HEK293 (cell line): ENCODE results near the gene TDRD3.
"Not testable (repeated sequence)": the region's sequence is repeated elsewhere in the genome, so short reads cannot be mapped to it uniquely, and the experiment has no call there.

ENCODE experiments used
- CTCF ChIA-PET: fragments of 350-600 bp; formaldehyde crosslinking; extraction: SDS; loops from one replicate; lab custom pipeline; 2021; ENCODE audit warnings: antibody characterized with exemption; lab: Yijun Ruan, JAX
- POLR2A ChIA-PET: fragments of 300-600 bp; formaldehyde crosslinking; extraction: SDS; loops from one replicate; lab custom pipeline; 2020; ENCODE audit warnings: antibody characterized with exemption, inconsistent platforms; lab: Yijun Ruan, JAX
- H3K27ac ChIP-seq: fragments of 200-500 bp; sonication (Bioruptor generic); 2 replicates; pipeline ENCODE4 v1.5.1; 2014; ENCODE audit warnings: low read depth, low read length, control low read depth, inconsistent platforms; ENCODE audit errors: extremely low read depth
- H3K36me3 ChIP-seq, 2 experiments: fragments of 200-500 bp in 1 of 2; sonication (Bioruptor generic) in 1 of 2; 1 replicate in 1 of 2; 2 replicates in 1 of 2; pipeline ENCODE4 v1.5.1; 2014 to 2017; ENCODE audit warnings: inconsistent platforms in 2 of 2, low read length in 2 of 2; ENCODE audit not compliant: control insufficient read depth in 2 of 2, insufficient read depth in 1 of 2
- H3K4me1 ChIP-seq: fragments of 200-500 bp; sonication (Bioruptor generic); 2 replicates; pipeline ENCODE4 v1.5.1; 2014; ENCODE audit warnings: mild to moderate bottlenecking, low read length, inconsistent platforms; ENCODE audit not compliant: control insufficient read depth, insufficient read depth
- H3K4me3 ChIP-seq: 2 replicates; pipeline ENCODE4 v1.5.1; 2011; ENCODE audit warnings: low read depth, mild to moderate bottlenecking, control low read depth, low read length, moderate library complexity
- H3K9me3 ChIP-seq: fragments of 200-500 bp; sonication (Bioruptor generic); 2 replicates; pipeline ENCODE4 v1.5.1; 2014; ENCODE audit warnings: low read depth, low read length, inconsistent platforms; ENCODE audit not compliant: control insufficient read depth, insufficient read depth
- KLF9 ChIP-seq: fragments of 450-650 bp; formaldehyde crosslinking; IDR thresholded peaks from 2 replicates; pipeline ENCODE4 v1.5.1; 2016; ENCODE audit warnings: missing biosample characterization, missing genetic modification characterization, low read depth
- SP7 ChIP-seq: fragments of 450-650 bp; formaldehyde crosslinking; IDR thresholded peaks from 2 replicates; pipeline ENCODE4 v1.5.1; 2016; ENCODE audit warnings: missing biosample characterization, missing genetic modification characterization
- ZBTB1 ChIP-seq: fragments of 450-650 bp; formaldehyde crosslinking; IDR thresholded peaks from 2 replicates; pipeline ENCODE4 v1.5.1; 2016; ENCODE audit warnings: missing biosample characterization, missing genetic modification characterization
- ZBTB7A ChIP-seq: fragments of 450-650 bp; formaldehyde crosslinking; IDR thresholded peaks from 2 replicates; pipeline ENCODE4 v1.5.1; 2016; ENCODE audit warnings: low read depth, missing biosample characterization, missing genetic modification characterization
- ZNF133 ChIP-seq: fragments of 450-650 bp; formaldehyde crosslinking; IDR thresholded peaks from 2 replicates; pipeline ENCODE4 v1.5.1; 2016; ENCODE audit warnings: missing biosample characterization, missing genetic modification characterization
- ZNF16 ChIP-seq: fragments of 450-650 bp; formaldehyde crosslinking; IDR thresholded peaks from 2 replicates; pipeline ENCODE4 v1.5.1; 2016; ENCODE audit warnings: low read depth, missing biosample characterization, missing genetic modification characterization
- ZNF280C ChIP-seq: fragments of 450-650 bp; formaldehyde crosslinking; IDR thresholded peaks from 2 replicates; pipeline ENCODE4 v1.5.1; 2016; ENCODE audit warnings: missing biosample characterization, missing genetic modification characterization
- ZNF366 ChIP-seq: fragments of 450-650 bp; formaldehyde crosslinking; conservative IDR thresholded peaks from 2 replicates; pipeline ENCODE4 v1.5.1; 2016; ENCODE audit warnings: missing biosample characterization, missing genetic modification characterization
- ZNF433 ChIP-seq: fragments of 450-650 bp; formaldehyde crosslinking; IDR thresholded peaks from 2 replicates; pipeline ENCODE4 v1.5.1; 2016; ENCODE audit warnings: missing biosample characterization, missing genetic modification characterization, low read depth
- ZNF670 ChIP-seq: fragments of 450-650 bp; formaldehyde crosslinking; IDR thresholded peaks from 2 replicates; pipeline ENCODE4 v1.5.1; 2016; ENCODE audit warnings: missing biosample characterization, missing genetic modification characterization, low read depth

Gene TDRD3

GRCh38 chr13:60402022-60402421 lies 5.0 kb downstream of the TDRD3 start:
- H3K36me3 ChIP-seq: no peaks in the 10 kb centered on the region
- ChIA-PET POLR2A (no interaction called here), CTCF (no interaction called here)
- peaks cover 4% of the 10 kb centered on the region; the same call in 1 of the 2 replicates for H3K4me1 ChIP-seq
- no peaks in the 10 kb centered on the region for H3K9me3 ChIP-seq
- no peak overlapping the region for H3K27ac ChIP-seq
- no peak overlapping the region for H3K4me3 ChIP-seq
- TF ChIP-seq ZNF16 (no peak), ZNF366 (tag by site-specific recombination) (0 out of 2 replicates have a peak, but pooled peaks have one; percentile 13), SP7 (tag by site-specific recombination) (peak; percentile 60), ZNF670 (tag by site-specific recombination) (no peak)

- no peak overlapping the region for H3K4me3 ChIP-seq
- no peak overlapping the region for H3K27ac ChIP-seq
- TF ChIP-seq ZNF433 (tag by site-specific recombination) (no peak), KLF9 (tag by site-specific recombination) (no peak), ZBTB7A (tag by site-specific recombination) (no peak)
- ChIA-PET POLR2A (no interaction called here), CTCF (no interaction called here)
- H3K9me3 ChIP-seq: no peaks in the 10 kb centered on the region
- H3K4me1 ChIP-seq: no peaks in the 10 kb centered on the region
- H3K36me3 ChIP-seq: no peaks in the 10 kb centered on the region
Observed at GRCh38 chr13:60407095-60407494, 10.1 kb downstream of the TDRD3 start.

GRCh38 chr13:60407852-60408251 lies 10.8 kb downstream of the TDRD3 start:
- H3K4me1 ChIP-seq, CTCF ChIA-PET, H3K36me3 ChIP-seq, H3K4me3 ChIP-seq, H3K27ac ChIP-seq, H3K9me3 ChIP-seq, POLR2A ChIA-PET: not testable (repeated sequence)

- CTCF ChIA-PET: interaction anchor here (0.8 kb wide), 1 partner anchor 35 kb away, joined by 3 read pairs; no protein-coding TSS in a partner anchor
- POLR2A ChIA-PET: not testable (repeated sequence)
Observed at GRCh38 chr13:60409574-60410292, 12.7 kb downstream of the TDRD3 start.

GRCh38 chr13:60410299-60410698 lies 13.3 kb downstream of the TDRD3 start:
- ChIA-PET POLR2A (interaction anchor here (0.9 kb wide), 1 partner anchor 12 kb away, joined by 3 read pairs; no protein-coding TSS in a partner anchor), CTCF (interaction anchor here (1.0 kb wide), 1 partner anchor 63 kb away, joined by 4 read pairs; no protein-coding TSS in a partner anchor)
- H3K9me3 ChIP-seq: no peaks in the 10 kb centered on the region
- H3K4me3 ChIP-seq: no peak overlapping the region
- TF ChIP-seq ZNF133 (tag by site-specific recombination): peak; percentile 77
- no peak for TF ChIP-seq ZNF280C (tag by site-specific recombination)
- TF ChIP-seq ZBTB1: no peak
- no peaks in the 10 kb centered on the region for H3K36me3 ChIP-seq
- H3K4me1 ChIP-seq: peaks cover 3% of the 10 kb centered on the region; the same call in 1 of the 2 replicates
- no peak overlapping the region for H3K27ac ChIP-seq

More at GRCh38 chr13:60409574-60410292, 12.7 kb downstream of the TDRD3 start:
- H3K9me3 ChIP-seq, H3K27ac ChIP-seq, H3K4me3 ChIP-seq, H3K36me3 ChIP-seq, H3K4me1 ChIP-seq: not testable (repeated sequence)
